ENCODE results near the gene PLPP2. TPM values are rescaled to one million over a fixed set of nuclear protein-coding genes. Genes with fewer than 3 reads are reported as not detected.

PLPP2 gene
- total RNA-seq, 1 experiment from 2014 or later, result not detected

DNA sequence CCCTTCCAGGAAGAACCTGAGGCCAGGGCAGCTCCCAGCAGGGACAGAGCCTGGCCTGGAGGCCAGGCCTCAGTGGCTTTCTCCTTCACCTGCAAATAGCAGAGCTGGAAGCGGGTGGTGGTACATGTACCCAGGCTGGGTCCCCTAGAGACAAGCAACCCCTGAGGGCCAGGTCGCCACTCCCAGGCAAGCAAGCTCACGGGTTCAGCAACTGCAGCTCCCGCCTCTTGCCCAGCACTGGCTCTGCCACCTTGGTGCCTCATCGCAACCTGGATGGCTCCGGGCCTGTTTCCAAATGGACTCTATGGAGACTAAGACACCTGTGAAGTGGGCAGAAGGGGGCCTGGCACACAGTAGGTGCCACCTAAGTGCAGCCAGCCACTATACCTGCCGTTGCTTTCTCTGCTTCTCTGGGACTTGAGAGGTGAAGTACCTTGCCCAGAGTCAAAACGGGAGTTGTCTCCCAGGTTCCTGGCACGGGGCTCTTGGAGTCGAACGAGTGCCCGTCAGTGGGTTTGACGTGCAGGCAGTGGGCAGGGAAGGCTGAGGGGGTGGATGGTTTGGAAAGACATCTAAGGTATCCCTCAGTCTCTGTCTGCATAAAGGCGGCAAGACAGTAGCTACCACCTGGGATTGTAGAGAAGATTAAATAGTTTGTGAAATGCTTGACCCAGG, 2.4 kb upstream of the PLPP2 start:
- DNase-seq (ENCODE audit: low read depth), result no peak

DNA sequence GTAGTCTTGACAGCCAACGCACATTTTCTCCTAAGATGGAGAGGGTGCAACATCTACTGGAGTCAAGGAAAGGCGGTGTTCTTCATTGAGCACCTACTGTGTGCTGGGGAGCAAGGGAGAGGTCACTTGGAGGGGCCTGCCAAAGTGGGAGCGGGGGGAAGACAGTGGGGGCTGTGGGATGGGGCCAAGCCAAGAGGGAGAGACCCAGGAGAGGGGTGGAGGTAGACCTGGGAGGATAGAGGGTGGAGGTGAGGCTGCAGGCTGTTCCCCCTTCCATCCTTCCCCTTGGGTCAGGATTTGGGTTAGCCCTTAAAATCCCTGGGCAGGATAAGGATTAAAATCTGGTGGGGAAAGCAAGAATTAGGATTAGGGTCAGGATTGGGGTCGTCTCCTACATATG, 1.7 kb upstream of the PLPP2 start:
- no peak for DNase-seq (ENCODE audit: low read depth)

DNA sequence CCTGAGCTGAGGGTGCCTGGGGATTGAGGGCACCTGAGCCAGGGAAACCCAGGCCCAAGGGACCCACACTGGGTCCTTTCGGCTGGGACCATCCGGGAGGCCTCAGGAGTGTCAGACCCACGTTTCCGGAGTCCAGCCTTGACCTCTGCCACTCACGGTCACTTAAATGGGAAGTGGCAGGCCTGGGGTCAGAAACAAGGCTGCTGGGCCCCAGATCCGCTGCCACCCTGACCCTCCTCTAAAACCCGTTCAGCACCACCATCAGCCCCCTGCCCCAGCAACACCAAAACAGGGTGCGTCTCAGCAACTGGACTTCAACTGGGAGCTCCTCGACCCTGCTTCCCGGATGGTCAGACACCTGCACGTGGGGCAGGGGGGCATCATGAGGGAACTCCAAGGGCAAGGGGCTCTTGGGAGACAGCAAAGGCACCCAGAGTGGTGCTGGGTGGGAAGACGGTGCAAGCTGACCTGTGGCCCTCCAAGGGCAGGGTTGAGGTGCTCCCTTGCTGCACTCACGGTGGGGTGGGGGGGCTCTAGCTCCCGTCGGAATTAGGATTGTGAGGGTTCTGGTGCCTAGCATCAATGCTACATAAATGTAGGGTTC, 1.2 kb upstream of the PLPP2 start:
- DNase-seq (ENCODE audit: low read depth), result no peak

GRCh38 chr19:291561-292280, 518 bp upstream of the PLPP2 start:
- DNase-seq (ENCODE audit: low read depth), result no peak

DNA sequence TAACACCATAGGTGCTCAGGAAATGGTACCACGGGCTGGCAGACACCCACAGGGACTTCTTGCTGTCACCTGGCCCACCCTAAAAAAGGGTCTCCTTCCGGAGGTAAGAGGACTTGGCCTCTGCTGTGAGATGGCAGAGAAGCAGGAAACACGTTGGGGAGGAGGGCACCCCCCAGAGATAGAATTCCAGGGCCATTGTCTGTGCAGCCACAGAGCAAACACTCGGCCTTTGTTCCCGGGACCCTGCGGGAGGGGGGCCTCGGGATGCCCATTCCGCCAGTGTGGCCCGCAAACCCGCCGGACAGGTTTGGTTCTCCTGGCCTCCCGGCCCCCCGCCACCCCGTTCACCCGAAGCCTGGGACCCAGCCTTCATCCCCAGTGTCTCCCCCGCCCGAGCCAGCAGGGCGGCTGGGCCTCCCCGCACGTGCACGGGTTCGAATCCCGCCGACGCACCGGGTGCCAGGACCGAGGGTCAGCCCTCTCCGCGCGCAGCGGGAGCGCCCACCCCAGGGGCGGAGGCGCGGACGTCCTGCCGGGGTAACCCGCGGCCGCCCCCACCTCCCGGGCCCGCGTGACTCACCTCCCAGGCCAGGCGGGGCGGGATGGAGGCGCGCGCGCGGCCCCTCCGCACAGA, 714 bp downstream of the PLPP2 start:
- DNase-seq (ENCODE audit: low read depth), result no peak

- peak; percentile 6 for DNase-seq (ENCODE audit: low read depth)
These were observed 1.4 kb downstream of the PLPP2 start for GRCh38 chr19:289651-290371.

- DNase-seq (ENCODE audit: low read depth), result no peak
These were observed 2.3 kb downstream of the PLPP2 start for GRCh38 chr19:288911-289310.

DNA sequence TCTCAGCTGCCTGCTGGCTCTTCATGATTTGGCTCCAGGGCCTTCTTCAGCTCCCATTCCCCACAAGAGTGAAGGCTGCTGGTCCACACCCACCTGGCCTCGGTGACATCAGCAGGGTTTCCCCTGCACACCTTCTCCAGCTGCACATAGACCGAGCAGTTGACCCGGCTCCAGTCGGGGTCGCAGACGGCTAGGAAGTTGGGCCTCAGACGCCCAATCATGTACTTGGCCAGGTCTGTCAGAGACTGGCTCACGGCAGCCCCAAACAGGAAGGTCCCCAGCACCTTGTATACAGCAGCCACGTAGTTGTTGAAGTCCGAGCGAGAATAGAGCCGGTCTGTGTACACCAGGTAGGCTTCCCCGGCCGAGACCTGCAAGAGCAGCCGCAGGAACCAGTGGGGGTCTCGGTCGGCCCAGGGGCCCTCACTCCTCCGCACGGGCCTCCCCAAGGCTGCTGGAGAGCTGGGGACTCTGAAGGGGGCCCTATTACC, 3.8 kb downstream of the PLPP2 start:
- no peak for DNase-seq (ENCODE audit: low read depth)

- no peak for DNase-seq (ENCODE audit: low read depth)
These were observed 7.8 kb downstream of the PLPP2 start for GRCh38 chr19:283395-283794.

- DNase-seq (ENCODE audit: low read depth), result no peak
These were observed 8.7 kb downstream of the PLPP2 start for GRCh38 chr19:282501-282900.

- DNase-seq (ENCODE audit: low read depth), result no peak
These were observed 9.2 kb downstream of the PLPP2 start for GRCh38 chr19:281992-282391.

GRCh38 chr19:281156-281853, 9.9 kb downstream of the PLPP2 start:
- DNase-seq (ENCODE audit: low read depth), result no peak

DNA sequence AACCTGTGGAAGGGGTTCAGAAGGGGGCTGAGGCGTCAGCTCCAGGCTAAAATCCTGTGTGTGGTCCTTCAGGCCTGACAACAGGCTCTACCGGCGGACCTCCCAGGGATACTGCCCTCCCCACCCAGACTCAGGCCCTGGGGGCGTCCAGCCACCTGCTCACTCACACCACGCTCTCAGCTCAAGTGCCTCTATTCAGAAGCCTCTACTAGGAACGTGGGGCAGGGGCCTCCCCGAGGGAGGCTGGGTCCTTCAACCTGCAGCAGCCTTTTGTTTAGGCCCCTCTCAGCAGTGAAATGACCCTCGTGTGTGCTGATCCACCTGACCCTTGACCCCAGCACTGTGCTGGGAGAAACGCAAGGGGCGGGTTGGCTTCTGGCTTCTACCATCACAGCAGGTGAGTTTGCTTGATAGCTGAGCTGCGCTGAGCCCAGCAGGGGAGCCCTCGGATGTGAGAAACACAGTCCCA, 10.6 kb downstream of the PLPP2 start:
- no peak for DNase-seq (ENCODE audit: low read depth)

DNA sequence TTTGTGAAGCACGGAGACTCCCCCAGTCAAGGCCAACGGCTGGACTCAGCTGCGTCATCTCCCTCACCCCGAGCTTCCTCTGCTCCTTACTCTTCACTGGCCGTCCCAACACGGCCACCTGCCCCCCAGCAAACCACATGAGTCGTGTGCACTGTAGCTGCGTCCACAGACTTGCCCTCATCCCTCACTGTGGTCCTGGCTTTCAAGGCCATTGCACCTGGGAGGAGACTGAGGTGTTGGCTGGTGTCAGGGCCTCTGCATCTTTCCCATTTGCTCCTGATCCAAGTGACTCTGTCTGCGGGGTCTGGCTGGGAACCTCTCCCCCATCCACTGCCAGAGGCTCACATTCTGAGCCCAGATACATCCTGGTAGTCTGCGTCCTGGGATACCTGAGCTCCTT, 11.5 kb downstream of the PLPP2 start:
- no peak for DNase-seq (ENCODE audit: low read depth)

DNA sequence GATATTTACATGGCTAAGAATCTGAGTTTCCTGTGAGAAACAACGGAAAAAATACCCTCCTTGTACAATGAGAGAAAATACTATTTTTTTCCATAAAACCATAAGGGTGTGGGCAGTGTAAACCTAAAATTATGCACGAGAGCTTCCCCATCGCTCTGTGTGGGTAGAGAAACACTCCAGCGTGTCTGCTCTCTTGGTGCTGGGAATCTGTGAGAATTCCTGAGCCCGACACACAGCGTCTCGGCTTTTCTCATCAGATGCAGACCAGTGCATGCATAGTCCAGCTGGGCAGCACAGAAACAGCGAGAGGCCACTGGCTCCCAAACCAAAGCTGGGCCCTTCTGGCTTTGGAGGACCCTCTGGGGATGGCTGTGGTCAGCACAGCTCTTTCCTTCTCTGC, 12.0 kb downstream of the PLPP2 start:
- no peak for DNase-seq (ENCODE audit: low read depth)

DNA sequence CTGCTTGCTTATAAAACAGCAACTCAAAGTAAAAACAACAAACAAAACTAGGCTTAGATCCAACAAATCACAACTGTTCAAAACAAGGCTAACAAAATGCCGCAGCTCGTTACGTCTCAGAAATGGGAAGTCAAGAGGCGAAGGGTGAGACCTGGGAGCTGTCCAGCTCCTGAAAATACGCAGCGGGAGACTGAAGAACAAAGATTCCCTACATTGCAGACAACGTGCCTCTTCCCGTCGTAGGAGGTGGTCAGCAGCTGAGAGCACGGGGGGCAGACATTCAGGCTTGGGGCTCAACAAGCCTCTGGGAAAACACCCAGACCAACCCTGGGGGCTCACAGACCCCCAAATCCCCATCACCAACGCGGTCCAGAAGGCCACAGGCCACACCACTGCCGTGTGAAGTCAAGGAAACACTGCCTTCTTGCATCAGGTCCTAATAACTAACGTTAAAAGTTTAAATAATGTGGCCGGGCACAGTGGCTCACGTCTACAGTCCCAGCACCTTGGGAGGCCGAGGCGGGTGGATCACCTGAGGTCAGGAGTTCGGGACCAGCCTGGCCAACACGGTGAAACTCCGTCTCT, 13.5 kb downstream of the PLPP2 start:
- no peak for DNase-seq (ENCODE audit: low read depth)

- DNase-seq (ENCODE audit: low read depth), result no peak
These were observed 14.1 kb downstream of the PLPP2 start for GRCh38 chr19:277131-277530.

GRCh38 chr19:275958-276646, 15.1 kb downstream of the PLPP2 start:
- no peak for DNase-seq (ENCODE audit: low read depth)

- DNase-seq (ENCODE audit: low read depth), result no peak
These were observed 16.2 kb downstream of the PLPP2 start for GRCh38 chr19:275000-275399.

GRCh38 chr19:273393-273792, 17.8 kb downstream of the PLPP2 start:
- DNase-seq (ENCODE audit: low read depth), result no peak
